Measurements from ENCODE around the gene INO80. TPM values are rescaled to one million over a fixed set of nuclear protein-coding genes. Genes with fewer than 3 reads are reported as not detected.

The INO80 gene, protein sequence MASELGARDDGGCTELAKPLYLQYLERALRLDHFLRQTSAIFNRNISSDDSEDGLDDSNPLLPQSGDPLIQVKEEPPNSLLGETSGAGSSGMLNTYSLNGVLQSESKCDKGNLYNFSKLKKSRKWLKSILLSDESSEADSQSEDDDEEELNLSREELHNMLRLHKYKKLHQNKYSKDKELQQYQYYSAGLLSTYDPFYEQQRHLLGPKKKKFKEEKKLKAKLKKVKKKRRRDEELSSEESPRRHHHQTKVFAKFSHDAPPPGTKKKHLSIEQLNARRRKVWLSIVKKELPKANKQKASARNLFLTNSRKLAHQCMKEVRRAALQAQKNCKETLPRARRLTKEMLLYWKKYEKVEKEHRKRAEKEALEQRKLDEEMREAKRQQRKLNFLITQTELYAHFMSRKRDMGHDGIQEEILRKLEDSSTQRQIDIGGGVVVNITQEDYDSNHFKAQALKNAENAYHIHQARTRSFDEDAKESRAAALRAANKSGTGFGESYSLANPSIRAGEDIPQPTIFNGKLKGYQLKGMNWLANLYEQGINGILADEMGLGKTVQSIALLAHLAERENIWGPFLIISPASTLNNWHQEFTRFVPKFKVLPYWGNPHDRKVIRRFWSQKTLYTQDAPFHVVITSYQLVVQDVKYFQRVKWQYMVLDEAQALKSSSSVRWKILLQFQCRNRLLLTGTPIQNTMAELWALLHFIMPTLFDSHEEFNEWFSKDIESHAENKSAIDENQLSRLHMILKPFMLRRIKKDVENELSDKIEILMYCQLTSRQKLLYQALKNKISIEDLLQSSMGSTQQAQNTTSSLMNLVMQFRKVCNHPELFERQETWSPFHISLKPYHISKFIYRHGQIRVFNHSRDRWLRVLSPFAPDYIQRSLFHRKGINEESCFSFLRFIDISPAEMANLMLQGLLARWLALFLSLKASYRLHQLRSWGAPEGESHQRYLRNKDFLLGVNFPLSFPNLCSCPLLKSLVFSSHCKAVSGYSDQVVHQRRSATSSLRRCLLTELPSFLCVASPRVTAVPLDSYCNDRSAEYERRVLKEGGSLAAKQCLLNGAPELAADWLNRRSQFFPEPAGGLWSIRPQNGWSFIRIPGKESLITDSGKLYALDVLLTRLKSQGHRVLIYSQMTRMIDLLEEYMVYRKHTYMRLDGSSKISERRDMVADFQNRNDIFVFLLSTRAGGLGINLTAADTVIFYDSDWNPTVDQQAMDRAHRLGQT (N-terminal part only)
- 27.1 and 30.1 TPM in 2 replicates for total RNA-seq

DNA sequence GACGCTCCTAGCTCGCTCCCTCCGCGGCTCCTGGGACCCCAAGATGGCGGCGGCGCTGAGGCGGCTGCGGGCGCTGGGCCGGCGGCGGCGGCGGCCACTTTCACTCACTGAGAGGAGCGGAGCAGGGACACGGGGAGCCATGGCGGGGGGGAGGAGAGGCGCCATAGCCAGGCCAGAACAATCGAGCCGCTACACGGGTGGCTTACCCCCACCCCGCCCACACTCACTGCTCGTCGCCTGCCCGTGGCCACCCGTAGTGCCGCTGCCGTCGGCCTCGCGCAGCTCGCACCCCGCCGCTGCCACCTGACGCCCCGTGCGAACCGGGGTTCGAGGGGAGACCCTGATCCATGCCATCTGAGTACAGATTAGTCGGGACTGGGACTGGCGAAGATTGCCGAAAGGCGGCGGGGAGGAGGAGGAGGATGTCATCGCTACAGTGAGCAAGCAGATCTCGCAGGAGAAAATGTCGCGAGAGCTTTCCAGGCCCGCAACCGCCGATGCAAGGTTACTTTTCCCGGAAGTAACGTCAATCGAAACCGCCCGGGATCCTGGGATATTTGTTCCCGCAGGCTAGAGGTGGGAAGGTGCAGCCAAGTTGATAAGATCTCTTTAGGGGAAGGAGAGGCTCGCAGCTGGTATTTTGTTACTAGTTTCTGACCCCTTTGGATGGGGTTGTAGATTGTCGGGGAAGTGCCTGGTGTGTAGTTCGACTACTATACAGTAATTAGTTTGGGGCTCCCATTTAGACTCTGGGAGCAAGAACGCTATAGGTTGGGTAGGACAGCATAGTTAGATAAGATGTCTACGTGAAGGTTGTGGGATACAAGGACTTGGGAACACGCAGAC, at the start of gene INO80:
TSS of gene INO80 (minus strand) at position 165 of the 846 bp plus-strand sequence. CDS start 19,970 bp downstream, outside the sequence.

DNA sequence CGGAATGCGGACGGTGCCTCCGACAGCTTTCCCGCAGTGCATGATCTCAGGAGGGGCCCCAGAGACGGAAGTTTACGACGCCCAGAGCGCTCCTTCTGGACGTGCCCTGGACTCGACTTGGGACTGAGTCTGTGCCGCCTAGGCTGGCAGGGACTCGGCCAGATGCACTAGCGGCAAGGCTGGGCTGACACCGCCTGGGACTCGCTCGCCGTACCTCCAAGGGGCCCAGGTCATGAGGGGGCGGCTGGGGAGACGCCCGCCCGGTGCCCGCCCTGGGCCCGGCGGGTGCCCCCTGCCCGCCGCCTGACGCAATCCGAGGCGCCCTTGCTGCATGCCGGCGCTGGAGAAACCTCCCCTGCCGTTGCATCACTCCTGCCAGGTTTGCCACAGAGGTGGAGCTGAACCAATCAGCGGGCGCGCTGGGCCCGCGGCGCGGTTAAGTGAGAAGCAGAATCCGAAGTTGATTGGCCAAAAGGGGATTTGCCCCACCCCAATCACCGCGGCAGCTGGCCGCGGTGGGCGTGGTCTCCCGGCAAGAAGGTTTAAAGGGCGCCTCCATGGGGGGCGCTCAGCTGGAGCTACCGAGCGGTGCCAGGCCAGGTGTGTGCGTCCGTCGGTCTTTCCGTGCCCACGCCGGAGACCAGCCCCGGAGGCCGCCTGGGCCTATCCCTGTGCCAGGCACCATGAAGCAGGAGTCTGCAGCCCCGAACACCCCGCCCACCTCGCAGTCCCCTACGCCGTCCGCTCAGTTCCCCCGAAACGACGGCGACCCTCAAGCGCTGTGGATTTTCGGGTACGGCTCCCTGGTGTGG, 163.0 kb downstream of the INO80 start, which contains the start of gene CHAC1:
TSS of gene CHAC1 (plus strand) at position 571 of the 812 bp plus-strand sequence. CDS start at position 684, 113 bp downstream.

Other genes starting within 250 kb of the INO80 start
- gene RHOV, start 242.0 kb downstream of the INO80 start, total RNA-seq = not detected in 2 replicates
- gene VPS18, start 221.8 kb downstream of the INO80 start, total RNA-seq = 45.1 and 86.2 TPM in 2 replicates
- 0.17 and 0.73 TPM in 2 replicates for gene DLL4, start 186.9 kb downstream of the INO80 start, total RNA-seq
- gene CHAC1, start 162.8 kb downstream of the INO80 start, total RNA-seq = 9.3 and 16.9 TPM in 2 replicates
- gene EXD1, start 114.5 kb upstream of the INO80 start, total RNA-seq = under 0.01 TPM in 1 of 2 replicates, not detected in the other
- gene CHP1, start 115.0 kb upstream of the INO80 start, total RNA-seq = 83.0 and 115 TPM in 2 replicates
- 1.5 and 10.0 TPM in 2 replicates for gene OIP5, start 216.3 kb upstream of the INO80 start, total RNA-seq
- gene NUSAP1, start 216.6 kb upstream of the INO80 start, total RNA-seq = 9.1 and 107 TPM in 2 replicates